Heart left ventricle (tissue), 16 donors: ENCODE results near the gene RRAS2. TPM values are rescaled to one million over a fixed set of nuclear protein-coding genes. Genes with fewer than 3 reads are reported as not detected.

Experiments
- ATAC-seq, 4 donors: fragments of 200-7000 bp; cut with Tn5 transposase; one replicate each; pipeline ENCODE4 v1.9.1; 2020 to 2022; ENCODE audit warnings: moderate library complexity in 4 of 4, mild to moderate bottlenecking in 3 of 4, moderate number of reproducible peaks in 1 of 4
- DNase-seq, 5 donors: peaks; one replicate each; pipeline ENCODE4 v3.0.0-alpha.2; 2020
- H3K27ac ChIP-seq, 12 donors: fragments of 200-600 bp; sonication (generic) in 4 of 12; one replicate each; pipeline versions ENCODE4 v1.5.0 to v1.8.0; 2016 to 2022; ENCODE audit warnings: mild to moderate bottlenecking in 2 of 12
- H3K27me3 ChIP-seq, 9 donors: fragments of 200-600 bp; sonication (generic) in 2 of 9; one replicate each; pipeline versions ENCODE4 v1.5.1 to v1.8.0; 2016 to 2022; ENCODE audit warnings: mild to moderate bottlenecking in 3 of 9
- H3K36me3 ChIP-seq, 9 donors: fragments of 200-600 bp; sonication (generic) in 2 of 9; one replicate each; pipeline versions ENCODE4 v1.5.0 to v1.8.0; 2018 to 2022; ENCODE audit warnings: mild to moderate bottlenecking in 2 of 9
- H3K4me1 ChIP-seq, 12 donors: fragments of 200-600 bp; sonication (generic) in 4 of 12; one replicate each; pipeline versions ENCODE4 v1.5.0 to v1.8.0; 2016 to 2022; ENCODE audit warnings: mild to moderate bottlenecking in 3 of 12
- H3K4me3 ChIP-seq, 12 donors: fragments of 200-600 bp; sonication (generic) in 4 of 12; one replicate each; pipeline versions ENCODE4 v1.5.0 to v1.8.0; 2017 to 2022; ENCODE audit warnings: mild to moderate bottlenecking in 9 of 12, moderate library complexity in 4 of 12
- H3K9me3 ChIP-seq, 12 donors: fragments of 200-600 bp; sonication (generic) in 4 of 12; one replicate each; pipeline versions ENCODE4 v1.5.0 to v1.8.0; 2016 to 2022; ENCODE audit warnings: mild to moderate bottlenecking in 1 of 12
- POLR2A ChIP-seq, 2 donors: fragments of 450-650 bp; IDR thresholded peaks; one replicate each; pipeline ENCODE4 v1.6.1; 2017; ENCODE audit warnings: antibody characterized with exemption in 2 of 2, mild to moderate bottlenecking in 2 of 2, moderate library complexity in 2 of 2
- WGBS, 4 donors: extraction: QIAGEN DNeasy Blood & Tissue Kit in 2 of 4; methylation state at CpG; one replicate each; pipeline versions ENCODE4 v1.1.5 to v1.1.7; 2013 to 2018; 5-methylcytosine and 5-hydroxymethylcytosine counted together
- intact Hi-C, 10 donors: fragments of 100-400 bp; cut with DNase I; formaldehyde crosslinking; loops; one replicate each; pipeline versions ENCODE4 v1.11.1 to v1.14.2; 2022
- polyA plus RNA-seq, 2 donors: library from polyadenylated mRNA; stranded (reverse); fragments of 200-250 nt; gene quantifications; one replicate each; pipeline ENCODE4 v1.2.3, GENCODE V29; 2013
- total RNA-seq, 9 donors: library from RNA; depleted of rRNA in 2 of 9; stranded (reverse); fragments of >200 nt in 2 of 9; fragmentation: NEBNext Ultra II Directional in 3 of 9; extraction: Animal tissue kit (Norgen Biotek cat#: 25700) in 3 of 9; gene quantifications; one replicate each; pipeline versions ENCODE4 v1.1.0 to v1.2.4, GENCODE V29; 2016 to 2023
- TF ChIP-seq, protein P1 (sequence below), 12 donors: fragments of 200-600 bp; sonication (generic) in 4 of 12; IDR thresholded peaks; one replicate each; pipeline versions ENCODE4 v1.5.0 to v1.8.0; 2018 to 2022; ENCODE audit warnings: antibody characterized with exemption in 12 of 12, mild to moderate bottlenecking in 5 of 12
- donor health status: ischemic (EF 13 %, LVEDD 7.1; RV severe dilation, severe dysfunction).
- donor health status: healthy with polysubstance abuse.
- donor health status: DM: no; HTN: yes; CAD: no.
- donor health status: DM: no; HTN: no; CAD: no.
- donor health status: ischemic (EF 25% LVEDD 6.9; RV normal size, moderate dysfunction).
- donor health status: ischemic (EF 25% LVEDD 5.7; RV mildly dilated, moderate dysfunction).
- donor health status: healthy.
- donor health status: DM: yes; HTN: yes; CAD: no.
- donor health status: ischemic (EF 35%, LVEDD 5.7; RV mildly dilated, moderate dysfunction).
- donor health status: nonischemic (EF 11% LVEDD 7.7; RV severe dilation, severe dysfunction).
- donor health status: DM: yes; HTN: yes; CAD: no.
- donor health status: PGD.
- donor health status: ischemic (EF 29% LVEDD 5.4; RV normal size, mild dysfunction).
- donor health status: nonischemic (EF 23%, LVEDD 6.1; RV moderate dilation, normal function).

RRAS2 gene
- total and polyA plus RNA-seq, 11 donors, result 25.1 to 111 (median 52.4) TPM

DNA sequence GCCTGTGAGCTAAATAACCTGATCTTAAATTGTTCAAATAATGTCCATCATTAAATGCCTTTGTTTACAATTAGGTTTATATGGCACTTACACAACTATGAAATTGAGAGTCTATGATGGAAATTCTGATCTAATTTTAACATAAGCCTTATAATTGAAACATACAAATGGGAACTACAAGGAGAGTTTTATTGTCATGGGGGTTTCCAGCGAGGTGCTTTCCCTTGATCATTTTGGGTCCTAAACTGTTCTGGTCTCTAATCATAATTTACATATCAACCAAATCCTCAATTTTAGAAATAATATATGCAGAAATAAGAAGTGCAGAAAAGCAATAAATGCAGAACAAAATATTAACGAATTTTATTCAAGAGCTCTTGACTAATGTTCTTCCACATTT lies 44.9 kb downstream of the RRAS2 start:
- Histone ChIP-seq H3K4me1 (peaks cover 0 to 40% (median 11%) of the 10 kb centered on the region in 12 donors), H3K9me3 (no peaks in the 10 kb centered on the region), H3K4me3 (no peak overlapping the region), H3K27ac (no peak overlapping the region), H3K36me3 (no peaks in the 10 kb centered on the region), H3K27me3 (no peaks in the 10 kb centered on the region)
- 92 to 97% (median 92%) methylated on average over 2 of the region's 2 CpGs for WGBS, 4 donors
- no peak for TF ChIP-seq POLR2A (IDR thresholded peaks at IDR 0.05)
- TF ChIP-seq, protein P1, sequence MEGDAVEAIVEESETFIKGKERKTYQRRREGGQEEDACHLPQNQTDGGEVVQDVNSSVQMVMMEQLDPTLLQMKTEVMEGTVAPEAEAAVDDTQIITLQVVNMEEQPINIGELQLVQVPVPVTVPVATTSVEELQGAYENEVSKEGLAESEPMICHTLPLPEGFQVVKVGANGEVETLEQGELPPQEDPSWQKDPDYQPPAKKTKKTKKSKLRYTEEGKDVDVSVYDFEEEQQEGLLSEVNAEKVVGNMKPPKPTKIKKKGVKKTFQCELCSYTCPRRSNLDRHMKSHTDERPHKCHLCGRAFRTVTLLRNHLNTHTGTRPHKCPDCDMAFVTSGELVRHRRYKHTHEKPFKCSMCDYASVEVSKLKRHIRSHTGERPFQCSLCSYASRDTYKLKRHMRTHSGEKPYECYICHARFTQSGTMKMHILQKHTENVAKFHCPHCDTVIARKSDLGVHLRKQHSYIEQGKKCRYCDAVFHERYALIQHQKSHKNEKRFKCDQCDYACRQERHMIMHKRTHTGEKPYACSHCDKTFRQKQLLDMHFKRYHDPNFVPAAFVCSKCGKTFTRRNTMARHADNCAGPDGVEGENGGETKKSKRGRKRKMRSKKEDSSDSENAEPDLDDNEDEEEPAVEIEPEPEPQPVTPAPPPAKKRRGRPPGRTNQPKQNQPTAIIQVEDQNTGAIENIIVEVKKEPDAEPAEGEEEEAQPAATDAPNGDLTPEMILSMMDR (IDR thresholded peaks at IDR 0.05), result no peak
- ATAC-seq (no peak), DNase-seq (no peak)
- intact Hi-C loops, result loop anchor here in 1 of 10 donors (5.0 kb wide), 1 partner anchor 43 kb away; the partner anchor contains the start of gene RRAS2

DNA sequence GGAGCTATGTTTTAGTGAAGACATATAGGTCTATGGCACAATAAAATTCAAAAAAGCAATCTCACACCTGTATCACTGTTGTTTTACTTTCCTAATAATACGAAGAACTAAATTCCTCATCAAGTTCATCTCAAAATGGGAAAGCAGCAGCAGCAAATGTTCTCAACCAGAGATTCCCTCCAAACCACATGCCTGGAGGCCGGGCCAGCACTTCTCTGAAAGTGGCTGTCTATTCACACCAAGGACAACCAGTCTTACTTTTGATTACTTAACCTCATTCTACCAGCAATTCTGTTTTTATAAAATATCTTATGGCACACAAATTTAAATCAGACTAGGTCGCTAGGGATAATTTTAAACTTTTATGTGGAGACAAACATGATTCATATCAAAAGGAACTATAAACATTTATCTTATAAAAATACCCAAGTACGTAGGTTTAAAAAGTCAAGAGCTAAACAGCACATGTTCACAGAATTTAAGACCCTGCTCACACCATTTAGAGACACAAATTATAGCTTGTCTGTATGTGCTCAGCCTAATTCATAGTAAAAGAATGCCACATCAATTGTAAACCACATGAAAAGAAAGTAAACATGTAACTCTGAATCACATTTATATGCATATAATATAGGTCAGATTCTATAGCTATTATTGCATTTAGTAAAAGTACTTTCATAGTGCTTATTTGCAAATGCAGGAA lies 46.1 kb downstream of the RRAS2 start:
- no peaks in the 10 kb centered on the region for H3K27me3 ChIP-seq
- no peak overlapping the region for H3K4me3 ChIP-seq
- no peak for DNase-seq
- H3K4me1 ChIP-seq, result peaks cover 0 to 52% (median 16%) of the 10 kb centered on the region in 12 donors
- TF ChIP-seq POLR2A (IDR thresholded peaks at IDR 0.05), result no peak
- TF ChIP-seq, protein P1 (IDR thresholded peaks at IDR 0.05), result no peak
- no peaks in the 10 kb centered on the region for H3K36me3 ChIP-seq
- no peaks in the 10 kb centered on the region for H3K9me3 ChIP-seq
- ATAC-seq, result no peak
- 76 to 91% (median 81%) methylated on average over 4 of the region's 4 CpGs for WGBS, 4 donors
- intact Hi-C loops, result loop anchor here in 1 of 10 donors (5.0 kb wide), 1 partner anchor 44 kb away; the partner anchor contains the start of gene RRAS2
- peak overlapping the region in 1 of 12 donors; percentile 42 for H3K27ac ChIP-seq

DNA sequence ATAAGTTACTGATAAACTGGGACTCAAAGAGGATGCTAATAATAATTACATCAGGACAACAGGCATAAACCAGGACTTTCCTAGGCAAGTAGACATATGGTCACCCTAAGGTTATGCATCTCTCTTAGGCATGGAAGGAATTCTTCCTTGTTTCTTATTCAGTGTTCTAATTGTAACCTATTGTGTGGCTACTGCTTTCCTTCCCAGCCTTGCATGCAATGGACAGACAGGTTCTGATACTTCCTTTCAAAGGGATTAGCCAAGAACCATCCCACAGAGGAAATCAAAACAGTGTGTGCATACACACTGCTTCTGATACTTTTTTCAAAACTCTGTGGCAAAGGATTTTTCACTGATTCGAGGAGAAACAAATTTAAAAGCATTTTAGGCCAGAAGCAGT lies 48.3 kb downstream of the RRAS2 start:
- H3K27ac ChIP-seq, result no peak overlapping the region
- no peaks in the 10 kb centered on the region for H3K9me3 ChIP-seq
- DNase-seq (no peak), ATAC-seq (no peak)
- intact Hi-C loops, result loop anchor here in 1 of 10 donors (5.0 kb wide), 1 partner anchor 47 kb away; the partner anchor contains the start of gene RRAS2
- TF ChIP-seq POLR2A (IDR thresholded peaks at IDR 0.05), result no peak
- TF ChIP-seq, protein P1 (IDR thresholded peaks at IDR 0.05), result no peak
- H3K36me3 ChIP-seq, result no peaks in the 10 kb centered on the region
- WGBS, 4 donors, result 46 to 66% (median 50%) methylated on average over 1 of the region's 1 CpG
- no peaks in the 10 kb centered on the region for H3K27me3 ChIP-seq
- H3K4me3 ChIP-seq, result no peak overlapping the region
- peaks cover 0 to 54% (median 15%) of the 10 kb centered on the region in 12 donors for H3K4me1 ChIP-seq

DNA sequence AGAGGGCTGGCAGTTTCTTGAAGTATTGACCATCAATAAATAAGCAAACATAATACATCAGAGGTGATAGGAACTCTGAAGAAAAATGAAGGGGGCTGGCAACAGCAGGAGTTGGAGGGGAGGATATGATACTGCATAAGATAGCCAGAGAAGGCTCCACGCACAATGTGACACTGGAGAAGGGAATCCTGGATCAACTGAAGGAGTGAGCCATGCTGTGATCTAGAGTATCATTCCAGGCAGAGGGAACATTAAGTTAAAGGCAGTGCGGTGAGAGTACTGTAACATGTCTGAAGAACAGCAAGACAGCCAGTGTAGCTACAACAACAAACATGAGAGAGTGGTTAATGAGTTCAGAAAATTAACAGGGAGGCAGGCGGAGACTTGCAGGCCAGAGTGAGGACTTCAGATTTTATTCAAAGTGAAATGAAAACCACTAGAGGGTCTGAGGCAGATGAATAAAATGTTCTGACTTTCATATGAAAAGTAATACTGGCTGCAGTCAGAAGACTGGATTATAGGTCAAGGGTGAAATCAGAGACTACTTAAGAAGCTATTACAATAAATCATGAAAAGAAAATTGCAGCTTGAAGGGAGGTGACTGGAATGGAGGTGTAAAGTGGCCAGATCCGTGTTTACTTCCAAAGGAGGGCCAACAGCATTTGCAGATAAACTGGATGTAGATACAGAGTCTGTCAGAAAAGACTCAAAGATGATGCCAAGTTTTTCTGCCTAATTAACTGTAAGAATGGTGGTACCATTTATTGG lies 49.4 kb downstream of the RRAS2 start:
- TF ChIP-seq POLR2A (IDR thresholded peaks at IDR 0.05), result no peak
- TF ChIP-seq, protein P1 (IDR thresholded peaks at IDR 0.05), result no peak
- peaks cover 0 to 55% (median 16%) of the 10 kb centered on the region in 12 donors for H3K4me1 ChIP-seq

More for the DNA sequence above, 49.4 kb downstream of the RRAS2 start:
- DNase-seq, result no peak
- intact Hi-C loops, result loop anchor here in 3 of 10 donors (5.0 to 10.0 kb wide), 3 partner anchors 45 to 595 kb away; partner anchors contain the start of gene RRAS2 (in 2 of the 3)
- Histone ChIP-seq H3K27me3 (no peaks in the 10 kb centered on the region), H3K9me3 (no peaks in the 10 kb centered on the region), H3K4me3 (no peak overlapping the region), H3K36me3 (no peaks in the 10 kb centered on the region), H3K27ac (no peak overlapping the region)
- ATAC-seq, result no peak
- 80 to 83% (median 81%) methylated on average over 4 of the region's 4 CpGs for WGBS, 4 donors
